LNCAP (cell line): ENCODE measurements around the gene ASB14.

ENCODE experiments used
- CTCF ChIP-seq: fragments of 450-650 bp; IDR thresholded peaks from 2 replicates; pipeline ENCODE4 v1.5.1; 2017; ENCODE audit warnings: mild to moderate bottlenecking

Gene ASB14

GRCh38 chr3:57268416-57268815 is 24.1 kb downstream of the ASB14 start:
- TF ChIP-seq CTCF = no peak

GRCh38 chr3:57261929-57262328 is 30.6 kb downstream of the ASB14 start:
- no peak for TF ChIP-seq CTCF

- TF ChIP-seq CTCF = no peak
Observed at GRCh38 chr3:57261119-57261518, 31.4 kb downstream of the ASB14 start.

GRCh38 chr3:57257678-57258077 is 34.8 kb downstream of the ASB14 start:
- TF ChIP-seq CTCF = no peak

- TF ChIP-seq CTCF = no peak
Observed at GRCh38 chr3:57256844-57257243, 35.6 kb downstream of the ASB14 start.

- no peak for TF ChIP-seq CTCF
Observed at GRCh38 chr3:57252404-57252803, 40.1 kb downstream of the ASB14 start.

- TF ChIP-seq CTCF = no peak
Observed at GRCh38 chr3:57244946-57245345, 47.5 kb downstream of the ASB14 start.
